Testis (tissue), 3 donors: ENCODE results near the gene SLC22A23. TPM values are rescaled to one million over a fixed set of nuclear protein-coding genes. Genes with fewer than 3 reads are reported as not detected.

Experiments
- DNase-seq: peaks from one replicate; pipeline ENCODE4 v3.0.0-alpha.2; 2019
- H3K27ac ChIP-seq, 2 donors: fragments of 200-600 bp; sonication (generic); one replicate each; pipeline ENCODE4 v1.5.1; 2019
- H3K27me3 ChIP-seq: fragments of 200-600 bp; sonication (generic); one replicate; pipeline ENCODE4 v1.5.1; 2019
- H3K36me3 ChIP-seq: fragments of 200-600 bp; sonication (generic); one replicate; pipeline ENCODE4 v1.5.1; 2017; ENCODE audit warnings: low read depth; ENCODE audit errors: missing control alignments
- H3K4me1 ChIP-seq: fragments of 200-600 bp; sonication (generic); one replicate; pipeline ENCODE4 v1.5.1; 2019
- H3K4me3 ChIP-seq, 2 donors: fragments of 200-600 bp; sonication (generic); one replicate each; pipeline ENCODE4 v1.5.1; 2017 to 2019
- H3K9me3 ChIP-seq: fragments of 200-600 bp; sonication (generic); one replicate; pipeline ENCODE4 v1.5.1; 2017
- CTCF ChIP-seq, 3 experiments: fragments of 450-650 bp in 2 of 3; fragments of 200-600 bp in 1 of 3; sonication (generic) in 1 of 3; IDR thresholded peaks; one replicate each; pipeline ENCODE4 v1.5.1; 2016 to 2019; ENCODE audit warnings: antibody characterized with exemption in 3 of 3, mild to moderate bottlenecking in 2 of 3, moderate library complexity in 1 of 3
- POLR2A ChIP-seq: fragments of 450-650 bp; IDR thresholded peaks from one replicate; pipeline ENCODE4 v1.6.1; 2017; ENCODE audit warnings: antibody characterized with exemption, mild to moderate bottlenecking, moderate library complexity
- whole genome bisulfite sequencing, 2 donors: methylation state at CpG; one replicate each; pipeline ENCODE4 v1.1.5; 2018; 5-methylcytosine and 5-hydroxymethylcytosine counted together
- intact Hi-C: fragments of 100-400 bp; cut with DNase I; formaldehyde crosslinking; loops from one replicate; pipeline ENCODE4 v1.15.1; 2023; ENCODE audit warnings: low total_unique reads
- polyA plus RNA-seq: library from polyadenylated mRNA; stranded (reverse); fragments of 350-450 nt; fragmentation: Illumina TruSeq; extraction: RNeasy Lipid Tissue Mini Kit (QIAGEN cat#74804); gene quantifications from one replicate; pipeline ENCODE4 v1.2.3, GENCODE V29; 2014; ENCODE audit warnings: low read depth, low replicate concordance; ENCODE audit not compliant: insufficient read depth
- total RNA-seq, 2 donors: library from RNA; depleted of rRNA; stranded (reverse); fragments of >200 nt; gene quantifications; one replicate each; pipeline ENCODE4 v1.2.3, GENCODE V29; 2016

SLC22A23 gene
- total and polyA plus RNA-seq, 3 donors from 2014 or later = 9.0 to 20.9 (median 14.9) TPM

GRCh38 chr6:3264356-3264755, 192.5 kb downstream of the SLC22A23 start:
- H3K9me3 ChIP-seq = no peaks in the 10 kb centered on the region
- no peaks in the 10 kb centered on the region for H3K36me3 ChIP-seq
- H3K4me3 ChIP-seq = no peak overlapping the region
- no peak for DNase-seq
- intact Hi-C loops = no loop called here
- H3K27me3 ChIP-seq = no peaks in the 10 kb centered on the region
- WGBS, 2 donors = 81 to 95% methylated on average over 3 of the region's 3 CpGs
- H3K4me1 ChIP-seq = peaks cover 24% of the 10 kb centered on the region
- no peak for TF ChIP-seq POLR2A
- no peak overlapping the region for H3K27ac ChIP-seq

GRCh38 chr6:3263096-3263495, 193.8 kb downstream of the SLC22A23 start:
- Histone ChIP-seq H3K4me3 (no peak overlapping the region), H3K36me3 (no peaks in the 10 kb centered on the region), H3K9me3 (no peaks in the 10 kb centered on the region), H3K4me1 (peaks cover 27% of the 10 kb centered on the region), H3K27ac (no peak overlapping the region), H3K27me3 (no peaks in the 10 kb centered on the region)
- WGBS, 2 donors = 81 to 90% methylated on average over 6 of the region's 6 CpGs
- TF ChIP-seq POLR2A = no peak
- no peak for TF ChIP-seq CTCF (IDR thresholded peaks at IDR 0.05)
- intact Hi-C loops = no loop called here
- no peak for DNase-seq

DNA sequence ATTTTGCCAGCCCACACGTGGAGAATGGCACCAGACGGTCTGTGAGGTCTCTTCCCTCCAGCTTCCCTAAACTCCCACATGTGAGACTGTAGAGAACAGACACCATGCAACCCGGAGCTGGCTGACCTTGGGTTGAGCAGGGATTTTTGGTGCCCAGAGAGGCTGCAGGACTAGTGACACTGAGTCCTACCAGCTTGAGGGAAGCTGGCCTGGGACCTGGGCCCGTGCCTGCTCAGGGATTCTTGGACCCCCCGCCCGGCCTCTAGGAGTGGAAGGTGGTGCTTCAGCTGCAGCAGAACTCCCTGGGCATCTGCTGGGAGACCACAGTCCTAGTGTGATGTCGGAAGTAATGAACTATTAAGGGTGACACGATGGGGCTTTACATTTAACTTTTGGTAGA, 194.9 kb downstream of the SLC22A23 start:
- intact Hi-C loops = no loop called here
- peak; percentile 59 for DNase-seq
- Histone ChIP-seq H3K36me3 (no peaks in the 10 kb centered on the region), H3K27me3 (no peaks in the 10 kb centered on the region), H3K4me1 (peaks cover 27% of the 10 kb centered on the region), H3K27ac (no peak overlapping the region), H3K4me3 (no peak overlapping the region), H3K9me3 (no peaks in the 10 kb centered on the region)
- TF ChIP-seq POLR2A (no peak), CTCF (IDR thresholded peaks at IDR 0.05) (no peak)
- 49 to 53% methylated on average over 8 of the region's 8 CpGs for WGBS, 2 donors

DNA sequence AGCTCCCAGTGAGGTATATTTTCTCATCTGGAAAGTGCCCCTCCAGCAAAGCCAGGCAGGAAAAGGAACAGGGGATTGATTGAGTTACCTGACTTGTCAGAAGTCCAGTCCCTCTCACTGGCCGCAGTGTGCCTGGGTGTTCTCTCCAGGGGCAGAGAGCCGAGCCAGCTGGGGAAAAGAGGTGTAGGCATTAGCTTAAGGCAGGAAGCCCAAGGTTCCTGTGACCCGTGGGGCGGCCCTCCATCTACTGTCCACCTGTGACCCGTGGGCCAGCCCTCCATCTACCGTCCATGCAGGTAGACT, 195.4 kb downstream of the SLC22A23 start:
- intact Hi-C loops = no loop called here
- H3K9me3 ChIP-seq = no peaks in the 10 kb centered on the region
- no peaks in the 10 kb centered on the region for H3K36me3 ChIP-seq
- no peak for DNase-seq
- H3K4me1 ChIP-seq = peaks cover 27% of the 10 kb centered on the region
- no peak overlapping the region for H3K27ac ChIP-seq
- 33 to 43% methylated on average over 6 of the region's 6 CpGs for WGBS, 2 donors
- H3K27me3 ChIP-seq = no peaks in the 10 kb centered on the region
- TF ChIP-seq POLR2A = no peak
- no peak for TF ChIP-seq CTCF (IDR thresholded peaks at IDR 0.05)
- H3K4me3 ChIP-seq = no peak overlapping the region

- DNase-seq = no peak
- no peaks in the 10 kb centered on the region for H3K27me3 ChIP-seq
- TF ChIP-seq POLR2A (no peak), CTCF (IDR thresholded peaks at IDR 0.05) (no peak)
- H3K4me1 ChIP-seq = peaks cover 27% of the 10 kb centered on the region
- WGBS, 2 donors = 53 to 56% methylated on average over 8 to 17 of the region's 17 CpGs
- no peak overlapping the region for H3K4me3 ChIP-seq
- intact Hi-C loops = no loop called here
- H3K36me3 ChIP-seq = no peaks in the 10 kb centered on the region
- H3K9me3 ChIP-seq = no peaks in the 10 kb centered on the region
- H3K27ac ChIP-seq = no peak overlapping the region
Observed at GRCh38 chr6:3260772-3261517, 195.9 kb downstream of the SLC22A23 start.
